Activated CD4-positive, alpha-beta memory T cell treated with anti-CD3 and anti-CD28 coated beads, Interleukin-2, amount 10 ng/mL, durations not matched to agents 7 days and 5 days (primary cell): ENCODE measurements around the gene GBA3. TPM values are rescaled to one million over a fixed set of nuclear protein-coding genes. Genes with fewer than 3 reads are reported as not detected.

Experiments used
- CTCF ChIA-PET: fragments of 350-600 bp; sonication (Branson Sonifier 250); formaldehyde crosslinking; loops from one replicate; lab custom pipeline; 2021; ENCODE audit warnings: antibody characterized with exemption, inconsistent platforms; lab: Charles Lee
- POLR2A ChIA-PET: fragments of 350-600 bp; sonication (Branson Sonifier 250); formaldehyde crosslinking; loops from one replicate; lab custom pipeline; 2021; ENCODE audit warnings: antibody characterized with exemption; lab: Charles Lee
- DNase-seq: peaks from one replicate; pipeline ENCODE4 v3.0.0-alpha.2; 2020
- H3K27ac Mint-ChIP-seq: one replicate; pipeline ENCODE4 v1.8.0; 2021; ENCODE audit warnings: mild to moderate bottlenecking, mixed read lengths
- H3K27me3 Mint-ChIP-seq: one replicate; pipeline ENCODE4 v1.8.0; 2021; ENCODE audit warnings: mixed read lengths
- H3K36me3 Mint-ChIP-seq: one replicate; pipeline ENCODE4 v1.8.0; 2021; ENCODE audit warnings: low read depth, mixed read lengths
- H3K4me1 Mint-ChIP-seq: one replicate; pipeline ENCODE4 v1.8.0; 2021; ENCODE audit warnings: mixed read lengths
- H3K4me3 Mint-ChIP-seq: one replicate; pipeline ENCODE4 v1.8.0; 2021; ENCODE audit warnings: mild to moderate bottlenecking, mixed read lengths
- H3K9me3 Mint-ChIP-seq: one replicate; pipeline ENCODE4 v1.8.0; 2021; ENCODE audit warnings: mixed read lengths
- total RNA-seq, 2 experiments: library from RNA; stranded (reverse); gene quantifications; one replicate each; pipeline ENCODE4 v1.2.3, GENCODE V29; 2021

GBA3 gene
- total RNA-seq, 2 experiments from 2014 or later = not detected

DNA sequence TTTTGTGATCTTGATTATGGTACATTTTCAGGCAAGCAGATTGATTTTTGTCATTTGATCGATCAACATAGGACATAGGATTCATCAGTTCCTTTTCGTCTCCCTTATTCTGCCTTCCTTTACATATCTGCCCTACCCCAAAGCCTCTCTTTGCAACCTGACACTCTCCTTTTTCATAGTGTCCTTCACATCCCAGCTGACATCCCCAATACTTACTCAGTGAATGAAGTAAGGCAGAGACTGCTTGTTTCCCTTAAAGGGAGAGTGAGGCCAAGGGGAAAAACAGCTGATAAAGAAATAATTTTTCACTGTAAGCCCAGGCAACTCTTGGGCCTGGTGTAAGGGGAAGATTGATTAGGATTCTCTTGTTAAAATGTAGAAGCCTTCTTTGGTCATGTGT, 69.8 kb downstream of the GBA3 start:
- POLR2A ChIA-PET = no interaction called here
- peaks cover 4% of the 10 kb centered on the region for H3K4me1 Mint-ChIP-seq
- H3K27ac Mint-ChIP-seq = no peak overlapping the region
- H3K36me3 Mint-ChIP-seq = no peaks in the 10 kb centered on the region
- no peaks in the 10 kb centered on the region for H3K27me3 Mint-ChIP-seq
- CTCF ChIA-PET = no interaction called here
- H3K9me3 Mint-ChIP-seq = peaks cover 8% of the 10 kb centered on the region
- no peak for DNase-seq
- no peak overlapping the region for H3K4me3 Mint-ChIP-seq

DNA sequence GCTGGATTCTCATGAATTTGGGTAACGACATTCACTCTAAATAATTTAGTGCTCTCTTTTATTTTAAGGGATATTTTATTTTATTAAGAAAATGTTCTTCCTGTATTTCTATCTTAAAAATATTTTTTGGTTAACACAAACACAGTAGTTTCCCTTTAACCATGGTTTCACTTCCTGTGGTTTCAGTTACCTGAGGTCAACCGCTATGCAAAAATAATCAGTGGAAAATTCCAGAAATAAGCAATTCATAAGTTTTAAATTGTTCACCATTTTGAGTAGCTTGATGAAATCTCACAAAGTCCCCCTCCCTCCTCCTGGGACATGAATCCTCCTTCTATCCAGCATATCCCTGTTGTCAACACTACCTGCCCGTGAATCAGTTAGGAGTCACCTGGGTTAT, 71.4 kb downstream of the GBA3 start:
- DNase-seq = no peak
- no peak overlapping the region for H3K27ac Mint-ChIP-seq
- no peaks in the 10 kb centered on the region for H3K36me3 Mint-ChIP-seq
- no peaks in the 10 kb centered on the region for H3K27me3 Mint-ChIP-seq
- no peak overlapping the region for H3K4me3 Mint-ChIP-seq
- ChIA-PET CTCF (no interaction called here), POLR2A (no interaction called here)
- peaks cover 4% of the 10 kb centered on the region for H3K4me1 Mint-ChIP-seq
- H3K9me3 Mint-ChIP-seq = peaks cover 5% of the 10 kb centered on the region

DNA sequence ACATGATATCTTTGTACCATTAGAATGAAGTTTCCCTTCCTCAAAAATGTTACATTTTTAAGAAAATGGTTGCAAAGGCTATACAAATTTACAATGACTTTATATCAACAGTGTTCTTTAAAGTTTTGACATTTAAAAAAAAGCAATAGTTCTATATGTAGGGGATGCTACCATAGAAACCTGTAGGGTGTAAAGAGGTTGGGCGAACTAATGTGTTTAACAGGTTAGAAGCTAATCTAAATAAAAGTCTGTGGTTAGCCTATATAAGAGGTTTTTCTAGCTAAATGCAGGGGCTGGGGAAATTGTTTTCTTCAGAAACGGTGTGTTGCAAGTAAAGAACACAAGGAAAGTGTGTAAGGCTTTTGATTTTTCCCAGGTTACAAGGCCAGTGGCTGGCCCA, 73.3 kb downstream of the GBA3 start:
- no peak overlapping the region for H3K4me3 Mint-ChIP-seq
- no peaks in the 10 kb centered on the region for H3K27me3 Mint-ChIP-seq
- peaks cover 5% of the 10 kb centered on the region for H3K9me3 Mint-ChIP-seq
- POLR2A ChIA-PET = no interaction called here
- CTCF ChIA-PET = no interaction called here
- H3K27ac Mint-ChIP-seq = no peak overlapping the region
- peaks cover 4% of the 10 kb centered on the region for H3K4me1 Mint-ChIP-seq
- H3K36me3 Mint-ChIP-seq = no peaks in the 10 kb centered on the region
- DNase-seq = no peak

- H3K27ac Mint-ChIP-seq = no peak overlapping the region
- ChIA-PET CTCF (no interaction called here), POLR2A (no interaction called here)
- H3K36me3 Mint-ChIP-seq = no peaks in the 10 kb centered on the region
- no peak for DNase-seq
- H3K4me1 Mint-ChIP-seq = no peaks in the 10 kb centered on the region
- H3K27me3 Mint-ChIP-seq = no peaks in the 10 kb centered on the region
- H3K9me3 Mint-ChIP-seq = peaks cover 18% of the 10 kb centered on the region
- no peak overlapping the region for H3K4me3 Mint-ChIP-seq
These were observed 85.9 kb downstream of the GBA3 start for GRCh38 chr4:22778547-22779163.

DNA sequence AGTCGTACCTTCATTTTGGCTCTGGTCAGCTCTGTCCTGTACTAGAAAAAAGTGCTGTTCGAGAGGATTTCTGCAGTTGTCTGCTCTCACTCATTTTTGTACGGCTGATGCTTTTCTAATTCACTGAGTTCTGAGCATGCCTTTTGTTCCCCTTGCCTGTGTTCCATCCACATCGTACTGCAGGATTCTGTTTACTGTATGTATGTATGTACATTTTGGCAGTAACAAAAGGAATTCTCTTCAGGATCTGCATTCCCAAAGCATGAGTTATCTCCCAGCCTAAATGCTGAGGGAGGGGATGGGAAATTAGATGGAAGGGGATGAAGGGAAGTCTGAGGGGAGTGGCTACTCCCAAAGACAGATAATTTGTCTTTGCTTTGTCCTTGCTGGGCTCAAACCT, 87.6 kb downstream of the GBA3 start:
- no peaks in the 10 kb centered on the region for H3K27me3 Mint-ChIP-seq
- H3K9me3 Mint-ChIP-seq = peaks cover 18% of the 10 kb centered on the region
- H3K4me3 Mint-ChIP-seq = no peak overlapping the region
- ChIA-PET POLR2A (no interaction called here), CTCF (no interaction called here)
- no peaks in the 10 kb centered on the region for H3K4me1 Mint-ChIP-seq
- no peaks in the 10 kb centered on the region for H3K36me3 Mint-ChIP-seq
- no peak for DNase-seq
- H3K27ac Mint-ChIP-seq = no peak overlapping the region

DNA sequence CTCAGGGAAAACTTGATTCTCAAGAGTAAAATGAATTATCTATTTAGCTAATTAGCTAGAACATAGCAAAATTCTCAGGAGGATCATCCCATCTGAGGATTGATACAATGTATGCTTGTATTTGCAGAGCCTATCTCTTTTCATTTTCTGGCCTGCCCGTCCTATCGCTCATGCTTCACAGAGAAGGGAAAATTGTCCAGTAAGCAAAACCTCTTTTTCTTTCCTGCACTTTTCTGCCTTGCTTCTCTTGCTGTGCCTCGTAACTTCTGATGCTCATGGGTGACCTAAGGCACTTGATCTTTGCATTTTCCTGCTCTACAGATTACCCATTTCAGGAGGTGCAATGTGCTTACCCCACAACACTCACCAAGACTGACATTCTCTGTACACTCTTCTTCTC, 88.1 kb downstream of the GBA3 start:
- ChIA-PET POLR2A (no interaction called here), CTCF (no interaction called here)
- Mint-ChIP-seq H3K4me1 (no peaks in the 10 kb centered on the region), H3K27me3 (no peaks in the 10 kb centered on the region), H3K9me3 (peaks cover 14% of the 10 kb centered on the region), H3K36me3 (no peaks in the 10 kb centered on the region), H3K4me3 (no peak overlapping the region), H3K27ac (no peak overlapping the region)
- DNase-seq = no peak

GRCh38 chr4:22787753-22788375, 95.1 kb downstream of the GBA3 start:
- no peaks in the 10 kb centered on the region for H3K36me3 Mint-ChIP-seq
- peaks cover 6% of the 10 kb centered on the region for H3K9me3 Mint-ChIP-seq
- no peak for DNase-seq
- H3K4me3 Mint-ChIP-seq = no peak overlapping the region
- H3K27ac Mint-ChIP-seq = no peak overlapping the region
- POLR2A ChIA-PET = no interaction called here
- H3K4me1 Mint-ChIP-seq = no peaks in the 10 kb centered on the region
- CTCF ChIA-PET = no interaction called here
- H3K27me3 Mint-ChIP-seq = no peaks in the 10 kb centered on the region

GRCh38 chr4:22790631-22791030, 97.9 kb downstream of the GBA3 start:
- no peaks in the 10 kb centered on the region for H3K27me3 Mint-ChIP-seq
- H3K4me1 Mint-ChIP-seq = no peaks in the 10 kb centered on the region
- no peak for DNase-seq
- ChIA-PET POLR2A (no interaction called here), CTCF (no interaction called here)
- no peaks in the 10 kb centered on the region for H3K36me3 Mint-ChIP-seq
- H3K9me3 Mint-ChIP-seq = peaks cover 6% of the 10 kb centered on the region
- no peak overlapping the region for H3K27ac Mint-ChIP-seq
- no peak overlapping the region for H3K4me3 Mint-ChIP-seq

DNA sequence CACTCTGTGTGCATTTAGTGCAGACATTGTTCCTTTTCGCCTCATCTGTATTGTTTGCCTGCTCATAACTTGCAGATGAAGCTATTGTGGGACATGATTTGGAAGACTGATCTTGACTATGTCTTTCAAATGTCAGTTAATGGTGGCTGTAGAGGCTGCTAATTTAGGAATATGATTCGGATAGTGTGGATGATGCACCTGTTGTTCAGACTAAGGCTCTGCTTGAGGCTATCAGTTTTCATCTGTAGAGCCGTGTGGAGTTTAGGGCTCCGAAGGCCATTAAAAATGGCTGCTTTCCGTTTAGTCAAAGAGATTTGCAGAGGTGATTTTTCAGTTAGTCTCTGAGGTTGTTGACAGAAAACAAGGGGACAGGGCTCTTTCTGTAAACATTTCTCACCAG, 102.0 kb downstream of the GBA3 start:
- POLR2A ChIA-PET = no interaction called here
- Mint-ChIP-seq H3K4me3 (no peak overlapping the region), H3K27ac (no peak overlapping the region), H3K27me3 (no peaks in the 10 kb centered on the region), H3K9me3 (peaks cover 9% of the 10 kb centered on the region), H3K36me3 (no peaks in the 10 kb centered on the region), H3K4me1 (no peaks in the 10 kb centered on the region)
- CTCF ChIA-PET = no interaction called here
- no peak for DNase-seq

DNA sequence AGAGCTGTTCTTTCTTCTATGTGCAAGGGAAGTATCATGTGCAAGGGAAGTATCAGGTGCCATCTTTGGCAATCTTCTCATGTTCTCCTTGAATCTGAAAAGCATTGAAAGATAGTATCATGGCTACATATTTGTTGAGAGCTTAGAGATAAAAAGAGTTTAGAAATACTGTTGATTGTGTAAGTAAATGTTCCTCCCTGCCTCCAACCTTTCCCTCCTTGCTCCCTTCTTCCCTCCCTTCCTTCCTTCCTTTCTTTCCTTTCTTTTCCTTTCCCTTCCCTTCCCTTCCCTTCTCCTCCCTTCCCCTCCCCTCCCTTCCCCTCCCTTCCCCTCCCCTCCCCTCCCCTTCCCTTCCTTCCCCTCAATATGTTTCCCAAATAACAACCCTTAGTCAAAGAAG, 108.7 kb downstream of the GBA3 start:
- Mint-ChIP-seq H3K27ac (no peak overlapping the region), H3K36me3 (no peaks in the 10 kb centered on the region), H3K27me3 (no peaks in the 10 kb centered on the region), H3K4me1 (no peaks in the 10 kb centered on the region), H3K4me3 (no peak overlapping the region), H3K9me3 (peaks cover 7% of the 10 kb centered on the region)
- ChIA-PET POLR2A (no interaction called here), CTCF (no interaction called here)
- no peak for DNase-seq

DNA sequence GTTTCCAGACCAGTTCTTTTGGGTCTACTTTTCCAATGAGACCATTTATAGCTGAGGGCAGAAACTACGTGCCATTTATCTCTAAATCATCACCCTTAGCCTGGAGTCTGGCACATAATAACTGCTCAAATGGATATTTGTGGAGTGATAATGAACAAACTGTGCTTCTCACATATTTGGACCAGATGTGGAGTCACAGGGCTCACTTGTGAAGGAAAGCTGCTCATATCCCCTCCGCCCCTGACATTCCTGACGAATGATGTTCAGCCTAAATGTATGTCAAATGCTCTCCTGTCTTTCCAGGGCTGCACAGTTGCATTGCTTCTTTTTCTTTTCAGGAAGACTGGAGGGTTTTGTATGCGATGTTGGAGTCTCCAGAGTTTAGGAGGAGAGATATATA, 110.1 kb downstream of the GBA3 start:
- H3K9me3 Mint-ChIP-seq = peaks cover 9% of the 10 kb centered on the region
- H3K4me1 Mint-ChIP-seq = no peaks in the 10 kb centered on the region
- CTCF ChIA-PET = no interaction called here
- POLR2A ChIA-PET = no interaction called here
- no peak for DNase-seq
- no peaks in the 10 kb centered on the region for H3K36me3 Mint-ChIP-seq
- no peaks in the 10 kb centered on the region for H3K27me3 Mint-ChIP-seq
- H3K4me3 Mint-ChIP-seq = no peak overlapping the region
- no peak overlapping the region for H3K27ac Mint-ChIP-seq

GRCh38 chr4:22803512-22803911, 110.8 kb downstream of the GBA3 start:
- Mint-ChIP-seq H3K27me3 (no peaks in the 10 kb centered on the region), H3K36me3 (no peaks in the 10 kb centered on the region), H3K9me3 (peaks cover 9% of the 10 kb centered on the region), H3K4me3 (no peak overlapping the region), H3K4me1 (no peaks in the 10 kb centered on the region), H3K27ac (no peak overlapping the region)
- DNase-seq = no peak
- ChIA-PET POLR2A (no interaction called here), CTCF (no interaction called here)

DNA sequence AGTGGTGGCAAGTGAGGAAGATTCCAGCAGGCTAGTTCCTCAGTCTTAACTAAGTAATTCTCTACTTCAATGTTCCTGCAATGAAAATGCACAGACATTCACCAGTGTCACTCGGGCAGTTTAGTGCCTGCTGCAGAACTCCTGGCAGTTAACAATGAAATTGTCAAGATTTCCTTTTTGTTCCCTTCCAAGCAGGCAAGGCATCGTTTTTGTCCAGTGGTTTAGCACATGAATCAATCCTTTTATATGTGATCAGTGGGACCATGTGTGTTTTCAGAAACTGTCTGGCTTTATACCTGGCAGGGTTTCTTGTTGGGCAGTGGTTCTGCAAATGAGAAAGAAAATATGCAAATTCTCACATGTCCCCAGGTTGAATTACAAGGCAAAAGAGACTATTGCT, 122.2 kb downstream of the GBA3 start:
- no peaks in the 10 kb centered on the region for H3K9me3 Mint-ChIP-seq
- H3K27ac Mint-ChIP-seq = no peak overlapping the region
- no peaks in the 10 kb centered on the region for H3K27me3 Mint-ChIP-seq
- ChIA-PET POLR2A (no interaction called here), CTCF (no interaction called here)
- no peaks in the 10 kb centered on the region for H3K4me1 Mint-ChIP-seq
- DNase-seq = no peak
- H3K4me3 Mint-ChIP-seq = no peak overlapping the region
- no peaks in the 10 kb centered on the region for H3K36me3 Mint-ChIP-seq

DNA sequence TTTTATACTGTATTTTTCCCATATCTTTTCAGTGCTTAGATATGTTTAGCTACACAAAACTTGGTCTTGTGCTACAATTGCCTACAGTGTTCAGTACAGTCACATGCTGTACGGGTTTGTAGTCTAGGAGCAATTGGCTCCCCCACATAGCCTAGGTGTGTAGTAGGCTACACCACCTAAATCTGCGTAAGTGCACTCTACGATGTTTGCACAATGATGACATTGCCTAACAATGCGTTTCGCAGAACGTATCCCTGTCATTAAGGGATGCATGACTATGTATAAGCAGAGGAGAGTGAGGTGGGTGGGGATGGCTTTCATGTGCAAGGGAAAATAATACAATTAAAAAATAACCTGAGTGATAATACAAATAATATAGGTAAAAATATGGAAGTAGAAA, 131.4 kb downstream of the GBA3 start:
- no peaks in the 10 kb centered on the region for H3K27me3 Mint-ChIP-seq
- ChIA-PET POLR2A (no interaction called here), CTCF (no interaction called here)
- DNase-seq = no peak
- no peaks in the 10 kb centered on the region for H3K36me3 Mint-ChIP-seq
- peaks cover 6% of the 10 kb centered on the region for H3K9me3 Mint-ChIP-seq
- H3K4me3 Mint-ChIP-seq = no peak overlapping the region
- H3K4me1 Mint-ChIP-seq = no peaks in the 10 kb centered on the region
- no peak overlapping the region for H3K27ac Mint-ChIP-seq
